MV-4-11 (cell line): ENCODE data around the gene TSFM.
A peak's percentile ranks its signal among the peaks of the same experiment; 100 is the strongest.

ENCODE experiments used
- DNase-seq: peaks from one replicate; lab custom pipeline; 2025; lab: John Stamatoyannopoulos, UW

The TSFM gene

GRCh38 chr12:57780284-57780897 is 2.2 kb upstream of the TSFM start:
- no peak for DNase-seq

GRCh38 chr12:57781244-57781643 is 1.3 kb upstream of the TSFM start:
- peak; percentile 83 for DNase-seq

- DNase-seq: peak; percentile 58
These were observed 786 bp upstream of the TSFM start for GRCh38 chr12:57781801-57782200.

- no peak for DNase-seq
These were observed 362 bp upstream of the TSFM start for GRCh38 chr12:57782243-57782607.

GRCh38 chr12:57783466-57783801 is 847 bp downstream of the TSFM start:
- DNase-seq: no peak

- DNase-seq: no peak
These were observed 1.3 kb downstream of the TSFM start for GRCh38 chr12:57783861-57784260.

- DNase-seq: peak; percentile 43
These were observed 11.3 kb downstream of the TSFM start for GRCh38 chr12:57793920-57794319.

- no peak for DNase-seq
These were observed 12.8 kb downstream of the TSFM start for GRCh38 chr12:57795354-57795753.

GRCh38 chr12:57796996-57797395 is 14.4 kb downstream of the TSFM start:
- DNase-seq: no peak

- DNase-seq: peak; percentile 51
These were observed 15.3 kb downstream of the TSFM start for GRCh38 chr12:57797933-57798332.

- no peak for DNase-seq
These were observed 18.4 kb downstream of the TSFM start for GRCh38 chr12:57800965-57801364.

GRCh38 chr12:57802607-57803006 is 20.0 kb downstream of the TSFM start:
- DNase-seq: no peak

GRCh38 chr12:57803319-57803893 is 20.8 kb downstream of the TSFM start:
- peak; percentile 26 for DNase-seq

GRCh38 chr12:57806677-57807076 is 24.1 kb downstream of the TSFM start:
- no peak for DNase-seq

GRCh38 chr12:57807285-57807684 is 24.7 kb downstream of the TSFM start:
- no peak for DNase-seq

GRCh38 chr12:57808351-57808750 is 25.8 kb downstream of the TSFM start:
- DNase-seq: no peak

GRCh38 chr12:57809425-57809824 is 26.8 kb downstream of the TSFM start:
- no peak for DNase-seq

- peak; percentile 10 for DNase-seq
These were observed 27.9 kb downstream of the TSFM start for GRCh38 chr12:57810450-57810849.

GRCh38 chr12:57811028-57811755 is 28.6 kb downstream of the TSFM start:
- no peak for DNase-seq

GRCh38 chr12:57813111-57813970 is 30.8 kb downstream of the TSFM start:
- DNase-seq: no peak

GRCh38 chr12:57813971-57814772 is 31.6 kb downstream of the TSFM start:
- DNase-seq: no peak
